ENCODE data around the gene SULF2.

The SULF2 gene

DNA sequence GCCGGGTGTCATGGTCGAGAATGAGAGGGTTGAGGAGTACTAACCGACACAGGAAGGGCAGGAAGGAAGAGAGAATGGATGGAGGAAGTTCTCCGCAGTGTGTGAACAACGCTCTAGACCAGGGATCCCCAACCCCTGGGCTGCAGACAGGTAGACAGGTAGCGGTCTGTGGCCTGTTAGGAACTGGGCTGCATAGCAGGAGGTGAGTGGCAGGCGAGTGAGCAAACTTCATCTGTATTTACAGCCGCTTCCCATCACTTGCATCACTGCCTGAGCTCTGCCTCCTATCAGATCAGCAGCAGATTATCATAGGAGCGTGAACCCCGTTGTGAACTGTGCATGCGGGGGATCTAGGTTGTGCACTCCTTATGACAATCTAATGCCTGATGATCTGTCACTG lies 62.0 kb downstream of the SULF2 start:
- Histone ChIP-seq H3K4me1 (ENCODE audit: control insufficient read depth in 1 of 2, insufficient read depth in 1 of 2, low read depth in 1 of 2, low read length in 1 of 2) (peaks cover 31 to 35% of the 10 kb centered on the region in 2 experiments), H3K27me3 (no peaks in the 10 kb centered on the region), H3K9me3 (no peaks in the 10 kb centered on the region), H3K36me3 (peaks cover 9% of the 10 kb centered on the region), H3K27ac (no peak overlapping the region), H3K4me3 (ENCODE audit: low read depth in 1 of 2, low read length in 1 of 2) (no peak overlapping the region)
- TF ChIP-seq, protein P1, sequence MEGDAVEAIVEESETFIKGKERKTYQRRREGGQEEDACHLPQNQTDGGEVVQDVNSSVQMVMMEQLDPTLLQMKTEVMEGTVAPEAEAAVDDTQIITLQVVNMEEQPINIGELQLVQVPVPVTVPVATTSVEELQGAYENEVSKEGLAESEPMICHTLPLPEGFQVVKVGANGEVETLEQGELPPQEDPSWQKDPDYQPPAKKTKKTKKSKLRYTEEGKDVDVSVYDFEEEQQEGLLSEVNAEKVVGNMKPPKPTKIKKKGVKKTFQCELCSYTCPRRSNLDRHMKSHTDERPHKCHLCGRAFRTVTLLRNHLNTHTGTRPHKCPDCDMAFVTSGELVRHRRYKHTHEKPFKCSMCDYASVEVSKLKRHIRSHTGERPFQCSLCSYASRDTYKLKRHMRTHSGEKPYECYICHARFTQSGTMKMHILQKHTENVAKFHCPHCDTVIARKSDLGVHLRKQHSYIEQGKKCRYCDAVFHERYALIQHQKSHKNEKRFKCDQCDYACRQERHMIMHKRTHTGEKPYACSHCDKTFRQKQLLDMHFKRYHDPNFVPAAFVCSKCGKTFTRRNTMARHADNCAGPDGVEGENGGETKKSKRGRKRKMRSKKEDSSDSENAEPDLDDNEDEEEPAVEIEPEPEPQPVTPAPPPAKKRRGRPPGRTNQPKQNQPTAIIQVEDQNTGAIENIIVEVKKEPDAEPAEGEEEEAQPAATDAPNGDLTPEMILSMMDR (IDR thresholded peaks at IDR 0.05): no peak

DNA sequence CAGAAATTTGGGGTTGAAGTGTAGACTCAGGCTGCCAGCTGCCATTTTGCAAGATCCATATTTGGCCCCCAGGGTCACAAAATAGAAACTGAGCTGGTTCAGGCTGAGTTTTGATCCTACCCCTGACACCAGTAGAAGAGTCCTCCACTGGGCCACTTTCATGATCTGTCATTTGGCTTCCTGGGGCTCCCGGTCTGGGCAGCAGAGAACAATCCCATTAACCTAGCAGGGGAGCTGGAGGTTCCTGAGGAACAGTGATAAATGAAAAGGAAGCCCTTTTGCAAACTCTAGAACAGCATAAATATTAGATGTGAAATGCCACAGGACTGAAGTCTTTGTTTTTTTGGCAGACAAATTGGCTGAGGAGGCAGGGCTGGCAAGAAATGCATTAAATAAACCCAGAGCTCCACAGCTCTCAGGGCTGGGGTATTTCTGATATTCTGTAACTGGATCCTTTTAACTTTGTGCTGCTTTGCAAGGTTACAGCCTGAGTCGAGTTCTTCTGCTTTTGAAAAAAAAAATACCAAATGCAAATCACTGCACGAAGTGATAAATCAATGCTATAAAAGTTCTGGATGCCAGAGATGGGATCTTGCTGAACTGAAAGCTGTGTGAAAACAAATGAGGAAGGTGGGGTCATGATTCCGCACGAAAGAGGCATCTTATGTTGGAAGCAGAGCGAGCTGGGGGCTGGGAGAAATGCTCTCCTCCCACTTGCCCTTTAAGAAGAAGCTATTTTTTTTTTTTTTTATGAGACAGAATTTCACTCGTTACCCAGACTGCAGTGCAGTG lies 64.4 kb downstream of the SULF2 start:
- Histone ChIP-seq H3K4me3 (ENCODE audit: low read depth in 1 of 2, low read length in 1 of 2) (no peak overlapping the region), H3K27ac (no peak overlapping the region), H3K36me3 (peaks cover 9% of the 10 kb centered on the region), H3K4me1 (ENCODE audit: control insufficient read depth in 1 of 2, insufficient read depth in 1 of 2, low read depth in 1 of 2, low read length in 1 of 2) (peaks cover 7 to 13% of the 10 kb centered on the region in 2 experiments), H3K27me3 (no peaks in the 10 kb centered on the region), H3K9me3 (no peaks in the 10 kb centered on the region)
- TF ChIP-seq, protein P1 (IDR thresholded peaks at IDR 0.05): no peak

DNA sequence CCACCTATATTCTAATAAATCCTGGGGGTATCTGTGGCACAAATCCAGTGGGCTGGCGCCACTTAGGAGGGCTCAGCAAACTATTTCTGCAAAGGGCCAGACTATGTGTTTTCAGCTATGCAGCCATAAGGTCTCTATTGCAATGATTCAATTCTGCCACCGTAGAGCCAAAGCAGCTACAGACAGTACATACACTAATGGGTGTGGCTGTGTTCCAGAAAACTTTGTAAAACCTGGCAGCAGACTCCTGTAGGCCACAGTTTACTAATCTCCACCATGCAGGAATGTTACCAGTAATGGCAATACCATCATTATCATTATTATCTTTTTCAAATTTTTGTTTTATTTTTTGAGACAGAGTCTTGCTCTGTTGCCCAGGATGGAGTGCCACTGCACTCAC lies 65.7 kb downstream of the SULF2 start:
- Histone ChIP-seq H3K27ac (no peak overlapping the region), H3K4me1 (ENCODE audit: control insufficient read depth in 1 of 2, insufficient read depth in 1 of 2, low read depth in 1 of 2, low read length in 1 of 2) (peaks cover 0 to 5% of the 10 kb centered on the region in 2 experiments), H3K27me3 (no peaks in the 10 kb centered on the region), H3K9me3 (no peaks in the 10 kb centered on the region), H3K36me3 (peaks cover 6% of the 10 kb centered on the region), H3K4me3 (ENCODE audit: low read depth in 1 of 2, low read length in 1 of 2) (no peak overlapping the region)
- TF ChIP-seq, protein P1 (IDR thresholded peaks at IDR 0.05): no peak

DNA sequence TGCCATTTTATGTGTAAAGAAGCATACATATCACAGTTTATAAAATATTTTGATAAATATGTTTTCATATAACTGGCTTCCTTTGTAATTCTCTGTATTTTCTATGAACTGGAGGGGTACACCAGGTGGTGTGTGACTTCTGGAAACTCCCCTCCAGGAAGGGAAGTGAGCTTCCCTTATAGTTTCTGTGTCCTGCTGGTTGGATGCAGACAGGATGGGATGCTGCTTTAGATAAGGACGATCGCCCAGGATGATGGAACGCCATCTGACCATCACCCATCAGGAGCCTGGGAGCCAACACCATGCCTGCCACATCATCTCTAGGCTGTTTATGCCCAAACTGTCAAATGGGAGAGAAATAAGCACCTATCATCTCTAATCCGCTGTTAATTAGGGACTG lies 66.1 kb downstream of the SULF2 start:
- Histone ChIP-seq H3K36me3 (peaks cover 4% of the 10 kb centered on the region), H3K4me1 (ENCODE audit: control insufficient read depth in 1 of 2, insufficient read depth in 1 of 2, low read depth in 1 of 2, low read length in 1 of 2) (peaks cover 0 to 5% of the 10 kb centered on the region in 2 experiments), H3K27ac (no peak overlapping the region), H3K27me3 (no peaks in the 10 kb centered on the region), H3K9me3 (no peaks in the 10 kb centered on the region), H3K4me3 (ENCODE audit: low read depth in 1 of 2, low read length in 1 of 2) (no peak overlapping the region)
- TF ChIP-seq, protein P1 (IDR thresholded peaks at IDR 0.05): no peak

DNA sequence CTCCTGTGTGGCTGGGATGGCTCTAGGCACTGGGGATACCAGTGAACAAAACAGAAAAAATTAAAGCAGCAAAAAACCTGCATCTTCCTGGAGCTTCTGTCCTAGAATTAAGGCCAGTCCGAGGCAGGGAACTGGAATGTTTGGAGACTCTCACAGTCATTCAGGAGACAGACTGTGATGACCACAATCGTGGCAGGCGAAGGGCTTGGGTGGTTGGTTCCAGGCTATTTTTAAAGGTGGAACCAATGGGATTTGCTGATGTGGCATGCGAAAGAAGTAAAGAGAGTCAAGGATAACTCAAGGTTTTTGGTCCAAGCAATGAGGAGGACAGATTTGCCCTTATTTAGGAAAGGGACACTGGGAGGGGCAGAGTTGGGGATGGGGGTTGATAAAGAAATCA lies 66.9 kb downstream of the SULF2 start:
- Histone ChIP-seq H3K4me3 (ENCODE audit: low read depth in 1 of 2, low read length in 1 of 2) (no peak overlapping the region), H3K9me3 (no peaks in the 10 kb centered on the region), H3K36me3 (no peaks in the 10 kb centered on the region), H3K27ac (no peak overlapping the region), H3K27me3 (no peaks in the 10 kb centered on the region), H3K4me1 (ENCODE audit: control insufficient read depth in 1 of 2, insufficient read depth in 1 of 2, low read depth in 1 of 2, low read length in 1 of 2) (peaks cover 0 to 4% of the 10 kb centered on the region in 2 experiments)
- TF ChIP-seq, protein P1 (IDR thresholded peaks at IDR 0.05): no peak

All from neutrophil (primary cell).